ENCODE measurements around the gene BAK1.

- TF ChIP-seq POLR2A (IDR thresholded peaks at IDR 0.05) (peak in 1 of 4 donors; percentile 38), POLR2AphosphoS5 (IDR thresholded peaks at IDR 0.05) (peak; percentile 74 to 92 (median 82))
Observed at GRCh38 chr6:33579828-33580714, at the start of gene BAK1.

Data from stomach (tissue), 4 donors.